Memory B cell (primary cell): ENCODE data around the gene SPATA7.

Source experiments
- ATAC-seq: fragments of 150-1000 bp; cut with Tn5 transposase; 2 replicates; pipeline ENCODE4 v1.10.0; 2021; ENCODE audit warnings: low read depth, mild to moderate bottlenecking, moderate library complexity
- DNase-seq, 2 donors: peaks; one replicate each; pipeline ENCODE4 v3.0.0; 2022; ENCODE audit warnings: low spot score in 2 of 2
- H3K27ac Mint-ChIP-seq: one replicate; pipeline ENCODE4 v1.8.0; 2022; ENCODE audit warnings: mild to moderate bottlenecking, moderate library complexity, mixed read lengths
- H3K27me3 Mint-ChIP-seq: one replicate; pipeline ENCODE4 v1.8.0; 2022; ENCODE audit warnings: mixed read lengths
- H3K36me3 Mint-ChIP-seq: one replicate; pipeline ENCODE4 v1.8.0; 2022; ENCODE audit warnings: mild to moderate bottlenecking, mixed read lengths
- H3K4me1 Mint-ChIP-seq: one replicate; pipeline ENCODE4 v1.8.0; 2022; ENCODE audit warnings: mixed read lengths
- H3K4me3 Mint-ChIP-seq: one replicate; pipeline ENCODE4 v1.8.0; 2022; ENCODE audit warnings: mild to moderate bottlenecking, moderate library complexity, mixed read lengths
- H3K9me3 Mint-ChIP-seq: one replicate; pipeline ENCODE4 v1.8.0; 2022; ENCODE audit warnings: mixed read lengths

SPATA7 gene, protein sequence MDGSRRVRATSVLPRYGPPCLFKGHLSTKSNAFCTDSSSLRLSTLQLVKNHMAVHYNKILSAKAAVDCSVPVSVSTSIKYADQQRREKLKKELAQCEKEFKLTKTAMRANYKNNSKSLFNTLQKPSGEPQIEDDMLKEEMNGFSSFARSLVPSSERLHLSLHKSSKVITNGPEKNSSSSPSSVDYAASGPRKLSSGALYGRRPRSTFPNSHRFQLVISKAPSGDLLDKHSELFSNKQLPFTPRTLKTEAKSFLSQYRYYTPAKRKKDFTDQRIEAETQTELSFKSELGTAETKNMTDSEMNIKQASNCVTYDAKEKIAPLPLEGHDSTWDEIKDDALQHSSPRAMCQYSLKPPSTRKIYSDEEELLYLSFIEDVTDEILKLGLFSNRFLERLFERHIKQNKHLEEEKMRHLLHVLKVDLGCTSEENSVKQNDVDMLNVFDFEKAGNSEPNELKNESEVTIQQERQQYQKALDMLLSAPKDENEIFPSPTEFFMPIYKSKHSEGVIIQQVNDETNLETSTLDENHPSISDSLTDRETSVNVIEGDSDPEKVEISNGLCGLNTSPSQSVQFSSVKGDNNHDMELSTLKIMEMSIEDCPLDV

DNA sequence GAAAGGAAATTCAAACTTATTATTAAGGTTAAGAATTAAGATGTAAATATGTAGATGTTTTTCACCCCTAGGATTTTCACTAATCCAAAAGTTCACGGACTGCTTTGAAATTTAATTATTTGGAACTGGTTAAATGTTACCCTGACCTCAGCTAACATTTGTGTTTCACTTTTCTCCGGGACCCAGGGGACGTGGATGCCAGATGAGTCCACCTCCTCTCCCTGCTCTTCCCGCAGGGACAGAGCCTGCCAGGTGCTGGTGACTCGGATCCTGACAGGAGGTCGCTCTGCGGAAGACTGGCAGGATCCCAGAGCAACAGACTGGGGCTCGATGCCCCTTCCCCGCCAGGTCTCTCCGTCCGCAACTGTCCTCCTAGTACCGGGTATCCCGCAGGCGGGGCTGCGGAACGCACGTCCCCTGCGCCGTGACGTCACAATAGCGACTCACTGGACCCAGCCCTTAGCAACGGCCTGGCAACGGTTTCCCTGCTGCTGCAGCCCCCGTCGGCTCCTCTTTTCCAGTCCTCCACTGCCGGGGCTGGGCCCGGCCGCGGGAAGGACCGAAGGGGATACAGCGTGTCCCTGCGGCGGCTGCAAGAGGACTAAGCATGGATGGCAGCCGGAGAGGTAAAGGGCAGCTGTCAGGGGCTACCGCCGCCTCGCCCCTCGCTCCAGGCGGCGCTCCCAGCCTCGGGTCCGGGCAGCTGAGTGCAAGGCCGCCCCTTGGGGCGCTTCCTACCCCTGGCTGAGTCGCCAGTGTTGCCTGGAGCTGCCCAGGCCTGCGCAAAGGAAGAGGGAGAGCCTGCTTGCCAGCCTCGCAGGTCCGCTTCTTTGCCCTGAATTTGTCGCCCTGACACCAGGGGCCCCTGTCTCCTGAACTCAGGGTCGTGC, at the start of gene SPATA7:
SPATA7 (plus strand) TSS at position 446 of the 890 bp plus-strand sequence; CDS start at position 608, 162 bp downstream.
- Mint-ChIP-seq H3K36me3 (no peaks in the 10 kb centered on the region), H3K4me1 (peaks cover 8% of the 10 kb centered on the region), H3K9me3 (no peaks in the 10 kb centered on the region), H3K27ac (peak within 1 kb of the TSS; percentile 86), H3K4me3 (peak within 1 kb of the TSS; percentile 93), H3K27me3 (no peaks in the 10 kb centered on the region)
- DNase-seq (peak; percentile 25 to 60), ATAC-seq (peak; percentile 89)

DNA sequence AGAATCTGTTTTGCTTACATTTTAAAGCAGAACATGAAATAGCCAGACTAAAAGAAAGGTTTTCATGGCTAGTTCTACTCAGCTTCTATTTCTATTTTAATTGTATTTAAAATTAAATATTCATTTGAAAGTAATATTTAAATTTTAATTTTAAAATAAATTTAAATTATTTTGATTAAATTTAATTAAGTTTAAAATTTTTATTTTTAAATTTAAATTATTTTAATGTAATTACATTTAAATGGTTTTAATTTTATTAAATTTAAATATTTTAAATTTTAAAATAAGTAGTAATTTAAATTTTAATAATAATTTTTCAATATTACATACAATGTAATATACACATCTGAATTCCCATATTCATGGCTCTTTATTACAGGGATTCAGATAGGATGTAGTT, 45.1 kb upstream of the SPATA7 start:
- Mint-ChIP-seq H3K4me1 (no peaks in the 10 kb centered on the region), H3K4me3 (no peak overlapping the region), H3K27me3 (peaks cover 13% of the 10 kb centered on the region), H3K36me3 (no peaks in the 10 kb centered on the region), H3K27ac (no peak overlapping the region), H3K9me3 (no peaks in the 10 kb centered on the region)
- ATAC-seq (no peak), DNase-seq (no peak)

DNA sequence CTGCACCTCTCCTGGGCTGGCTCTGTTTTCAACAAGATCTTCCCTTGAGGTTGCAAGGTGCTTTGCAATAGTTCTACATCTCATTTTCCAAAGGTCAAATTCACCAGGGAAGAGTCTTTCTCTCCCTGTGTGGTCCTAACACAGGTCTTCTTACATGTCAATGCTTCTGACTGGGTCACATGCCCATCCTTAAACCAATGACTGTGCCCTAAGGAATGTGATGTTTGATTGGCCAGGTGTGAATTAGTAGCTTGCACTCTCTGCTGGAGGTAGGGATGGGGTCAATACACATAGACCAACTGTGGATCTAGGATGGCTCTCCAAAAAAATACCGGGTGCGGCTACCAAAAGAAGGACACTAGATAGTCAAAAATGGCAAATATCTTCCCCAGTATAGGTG, 42.5 kb upstream of the SPATA7 start:
- DNase-seq (no peak), ATAC-seq (no peak)
- H3K4me1 Mint-ChIP-seq, result no peaks in the 10 kb centered on the region
- no peaks in the 10 kb centered on the region for H3K9me3 Mint-ChIP-seq
- H3K27me3 Mint-ChIP-seq, result peaks cover 8% of the 10 kb centered on the region
- H3K27ac Mint-ChIP-seq, result no peak overlapping the region
- H3K4me3 Mint-ChIP-seq, result no peak overlapping the region
- no peaks in the 10 kb centered on the region for H3K36me3 Mint-ChIP-seq

DNA sequence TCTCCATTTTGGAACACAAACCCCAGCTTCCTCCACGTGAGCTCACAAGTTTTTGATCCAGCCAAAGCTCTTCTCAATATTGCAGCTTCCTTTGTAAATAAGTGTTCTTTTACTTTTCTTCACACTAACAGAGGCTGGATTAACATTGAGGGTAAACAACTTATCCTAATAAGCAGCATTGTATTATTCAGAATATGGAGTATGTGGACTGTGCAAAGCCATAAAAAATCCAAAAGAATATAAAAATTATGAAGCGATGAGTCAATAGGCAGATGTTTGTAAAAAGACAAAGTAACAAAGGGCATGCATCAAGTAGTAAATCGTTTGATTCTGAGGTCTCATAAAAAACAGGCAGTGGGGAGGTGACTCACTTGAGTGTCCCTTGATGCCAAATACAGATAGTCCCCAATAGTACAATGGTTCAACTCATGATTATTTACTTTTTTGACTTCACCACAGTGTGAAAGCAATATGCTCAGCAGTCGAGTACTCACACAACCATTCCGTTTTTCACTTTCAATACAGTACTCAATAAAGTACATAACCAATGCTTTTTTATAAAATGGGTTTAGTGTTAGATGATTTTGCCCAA, 39.3 kb upstream of the SPATA7 start:
- no peaks in the 10 kb centered on the region for H3K36me3 Mint-ChIP-seq
- ATAC-seq, result no peak
- peaks cover 6% of the 10 kb centered on the region for H3K27me3 Mint-ChIP-seq
- no peak for DNase-seq
- no peak overlapping the region for H3K4me3 Mint-ChIP-seq
- H3K4me1 Mint-ChIP-seq, result no peaks in the 10 kb centered on the region
- no peak overlapping the region for H3K27ac Mint-ChIP-seq
- H3K9me3 Mint-ChIP-seq, result no peaks in the 10 kb centered on the region

DNA sequence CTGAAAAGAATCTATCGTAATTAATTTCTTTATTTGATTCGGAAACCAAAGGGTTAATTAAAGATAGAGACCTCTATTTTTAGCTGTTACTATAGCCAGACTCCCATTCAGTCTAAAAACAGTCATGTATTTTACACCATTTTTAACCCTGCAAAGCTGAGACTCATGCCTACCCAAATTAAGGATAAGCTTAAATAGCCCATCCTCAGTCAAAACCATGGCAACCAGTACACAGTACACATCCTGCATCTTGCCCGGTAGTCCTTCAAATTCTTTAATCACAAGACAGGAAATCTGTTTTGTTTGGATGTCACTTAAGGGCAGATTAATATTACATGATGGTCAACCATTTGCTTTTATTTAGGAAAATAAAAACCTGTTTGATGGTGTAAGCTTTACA, 36.9 kb upstream of the SPATA7 start:
- no peak for DNase-seq
- Mint-ChIP-seq H3K9me3 (no peaks in the 10 kb centered on the region), H3K27ac (no peak overlapping the region), H3K27me3 (no peaks in the 10 kb centered on the region), H3K36me3 (no peaks in the 10 kb centered on the region), H3K4me1 (no peaks in the 10 kb centered on the region), H3K4me3 (no peak overlapping the region)
- ATAC-seq, result no peak

DNA sequence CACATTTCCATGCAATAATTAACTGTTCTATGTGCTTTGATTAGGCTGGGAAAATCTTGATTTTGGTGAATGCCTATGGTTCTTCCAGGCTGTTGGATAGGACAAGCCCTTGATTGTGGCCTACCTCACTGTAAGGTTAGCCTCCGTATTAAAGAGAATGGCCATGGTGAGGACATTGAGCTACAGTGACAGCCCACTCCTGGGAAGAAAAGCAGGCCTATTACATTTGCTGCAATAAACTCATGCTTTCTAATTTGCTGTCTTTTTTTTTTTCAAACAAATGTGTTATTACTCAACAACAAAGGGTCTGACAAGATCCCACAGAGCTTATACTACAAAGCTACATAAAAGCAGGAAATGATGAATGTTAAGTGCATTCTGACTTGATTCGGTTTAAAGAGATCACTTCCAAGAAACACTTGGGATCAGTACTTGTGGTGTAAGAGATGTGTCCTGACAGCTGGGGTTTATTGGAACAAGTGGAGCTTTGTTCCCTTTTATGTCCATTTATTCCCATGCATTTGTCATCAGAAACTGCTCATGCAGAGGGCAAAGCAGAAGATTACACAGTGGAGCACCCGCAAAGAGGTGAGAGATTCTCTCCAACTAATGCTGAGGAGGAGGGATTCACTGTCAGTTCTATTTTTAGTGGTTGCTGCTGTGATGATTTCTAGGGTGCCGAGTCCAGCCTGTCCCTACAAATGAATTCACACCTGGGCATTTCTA, 33.3 kb upstream of the SPATA7 start:
- Mint-ChIP-seq H3K36me3 (no peaks in the 10 kb centered on the region), H3K27me3 (no peaks in the 10 kb centered on the region), H3K4me3 (no peak overlapping the region), H3K27ac (no peak overlapping the region), H3K9me3 (no peaks in the 10 kb centered on the region), H3K4me1 (no peaks in the 10 kb centered on the region)
- DNase-seq, result no peak
- ATAC-seq, result no peak

DNA sequence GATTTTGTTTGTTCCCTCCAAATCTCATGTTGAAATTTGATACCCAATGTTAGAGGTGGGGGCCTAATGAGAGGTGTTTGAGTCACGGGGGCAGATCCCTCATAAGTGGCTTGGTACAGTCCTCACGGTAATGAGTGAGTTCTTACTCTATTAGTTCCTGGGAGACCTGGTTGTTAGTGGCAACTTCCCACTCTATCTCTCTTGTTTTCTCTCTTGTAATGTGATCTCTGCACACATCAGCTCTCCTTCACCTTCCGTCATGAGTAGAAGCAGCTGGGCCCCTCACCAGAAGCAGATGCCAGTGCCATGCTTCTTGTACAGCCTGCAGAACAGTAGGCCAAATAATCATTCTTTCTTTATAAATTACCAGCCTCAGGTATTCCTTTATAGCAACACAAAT, 32.8 kb upstream of the SPATA7 start:
- no peak for DNase-seq
- no peaks in the 10 kb centered on the region for H3K27me3 Mint-ChIP-seq
- H3K27ac Mint-ChIP-seq, result no peak overlapping the region
- H3K4me3 Mint-ChIP-seq, result no peak overlapping the region
- H3K9me3 Mint-ChIP-seq, result no peaks in the 10 kb centered on the region
- no peaks in the 10 kb centered on the region for H3K4me1 Mint-ChIP-seq
- ATAC-seq, result no peak
- no peaks in the 10 kb centered on the region for H3K36me3 Mint-ChIP-seq

DNA sequence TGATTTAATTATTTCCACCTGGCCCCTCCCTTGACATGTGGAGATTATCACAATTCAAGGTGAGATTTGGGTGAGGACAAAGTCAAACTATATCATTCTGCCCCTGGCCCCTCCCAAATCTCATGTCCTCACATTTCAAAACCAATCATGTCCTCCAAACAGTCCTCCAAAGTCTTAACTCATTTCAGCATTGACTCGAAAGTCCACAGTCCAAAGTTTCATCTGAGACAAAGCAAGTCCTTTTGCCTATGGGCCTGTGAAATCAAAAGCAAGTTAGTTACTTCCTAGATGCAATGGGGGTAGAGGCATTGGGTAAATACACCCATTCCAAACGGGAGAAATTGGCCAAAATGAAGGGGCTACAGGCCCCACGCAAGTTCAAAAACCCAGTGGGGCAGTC, 31.1 kb upstream of the SPATA7 start:
- Mint-ChIP-seq H3K4me1 (no peaks in the 10 kb centered on the region), H3K27me3 (no peaks in the 10 kb centered on the region), H3K4me3 (no peak overlapping the region), H3K36me3 (no peaks in the 10 kb centered on the region), H3K9me3 (no peaks in the 10 kb centered on the region), H3K27ac (no peak overlapping the region)
- no peak for ATAC-seq
- DNase-seq, result no peak

DNA sequence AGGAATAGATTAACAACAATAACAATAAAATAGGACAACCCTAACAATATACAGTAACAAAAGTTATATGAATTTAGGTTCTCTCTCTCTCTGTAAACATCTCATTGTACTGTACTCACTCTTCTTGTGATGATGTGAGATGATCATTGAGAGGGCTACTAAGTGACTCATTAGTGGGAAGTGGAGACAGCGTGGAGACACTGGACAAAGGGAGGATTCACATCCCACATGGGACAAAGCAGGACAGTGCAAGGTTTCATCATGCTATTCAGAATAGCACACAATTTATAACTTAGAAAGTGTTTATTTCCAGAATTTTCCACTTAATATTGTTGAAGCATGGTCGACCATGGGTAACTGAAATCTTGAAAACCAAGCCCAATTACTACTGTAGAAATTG, 26.0 kb upstream of the SPATA7 start:
- no peak overlapping the region for H3K27ac Mint-ChIP-seq
- no peak overlapping the region for H3K4me3 Mint-ChIP-seq
- H3K9me3 Mint-ChIP-seq, result peaks cover 7% of the 10 kb centered on the region
- H3K4me1 Mint-ChIP-seq, result no peaks in the 10 kb centered on the region
- no peaks in the 10 kb centered on the region for H3K36me3 Mint-ChIP-seq
- ATAC-seq (no peak), DNase-seq (no peak)
- peaks cover 6% of the 10 kb centered on the region for H3K27me3 Mint-ChIP-seq

DNA sequence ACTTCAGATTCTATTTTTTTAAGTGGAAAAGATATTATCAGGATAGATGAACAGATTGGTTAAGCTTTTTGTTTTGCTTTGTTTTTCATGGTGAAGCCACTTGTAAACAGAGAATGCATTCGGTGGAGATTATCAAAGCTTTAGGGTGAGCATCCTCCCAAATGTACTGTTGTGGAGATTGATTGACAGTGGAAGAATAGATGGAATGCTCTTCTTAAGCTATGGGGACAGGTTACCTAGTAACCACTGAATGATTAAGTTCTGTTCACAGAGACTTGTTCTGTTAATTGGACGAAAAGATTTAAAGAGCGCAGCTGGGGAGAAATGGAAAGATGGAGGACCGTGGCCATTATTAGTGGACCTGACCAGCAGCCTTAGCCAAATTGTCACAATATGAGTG, 21.8 kb upstream of the SPATA7 start:
- DNase-seq (no peak), ATAC-seq (no peak)
- Mint-ChIP-seq H3K36me3 (no peaks in the 10 kb centered on the region), H3K4me1 (no peaks in the 10 kb centered on the region), H3K4me3 (no peak overlapping the region), H3K9me3 (peaks cover 9% of the 10 kb centered on the region), H3K27ac (no peak overlapping the region), H3K27me3 (peaks cover 10% of the 10 kb centered on the region)

DNA sequence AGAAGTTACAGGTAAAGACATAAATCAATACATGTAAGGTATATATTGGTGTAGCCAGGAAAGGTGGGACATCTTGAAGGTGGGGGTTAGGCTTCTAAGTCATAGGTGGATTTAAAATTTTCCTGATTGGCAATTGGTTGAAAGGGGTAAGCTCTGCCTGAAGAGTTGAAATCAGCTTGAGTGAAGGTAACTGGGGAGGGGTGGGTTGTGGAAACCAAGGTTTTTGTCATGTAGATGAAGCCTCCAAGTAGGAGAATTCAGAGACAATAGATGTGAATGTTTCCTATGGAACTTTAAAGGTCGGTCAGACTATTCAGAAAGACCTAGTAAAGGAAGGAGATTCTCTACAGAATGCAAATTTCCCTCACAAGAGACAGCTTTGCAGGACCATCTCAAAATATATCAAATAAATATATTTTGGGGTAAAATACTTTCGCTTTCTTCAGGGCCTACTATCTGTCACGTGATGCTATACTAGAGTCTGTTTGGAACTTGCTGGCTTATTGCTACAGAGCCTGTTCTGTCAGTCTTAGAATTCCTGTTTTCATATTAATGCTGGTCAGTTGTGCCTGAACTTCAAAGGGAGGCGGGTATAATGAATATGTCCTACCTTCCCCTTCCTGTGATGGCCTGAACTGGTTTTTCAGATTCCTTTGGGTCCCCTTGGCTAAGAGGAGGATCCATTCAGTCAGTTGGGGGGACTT, 20.6 kb upstream of the SPATA7 start:
- H3K36me3 Mint-ChIP-seq, result no peaks in the 10 kb centered on the region

DNA sequence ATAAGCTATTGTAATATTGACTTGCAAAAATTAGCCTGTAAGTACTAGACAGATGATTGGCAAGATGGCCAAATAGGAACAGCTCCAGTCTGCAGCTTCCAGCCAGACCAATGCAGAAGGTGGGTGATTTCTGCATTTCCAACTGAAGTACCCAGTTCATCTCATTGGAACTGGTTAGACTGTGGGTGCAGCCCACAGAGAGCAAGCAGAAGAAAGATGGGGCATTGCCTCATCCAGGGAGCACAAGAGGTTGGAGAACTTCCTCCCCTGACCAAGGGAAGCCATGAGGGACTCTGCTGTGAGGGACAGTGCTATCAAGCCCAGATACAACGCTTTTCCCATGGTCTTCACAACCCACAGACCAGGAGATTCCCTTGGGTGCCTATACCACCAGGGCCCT, 16.0 kb upstream of the SPATA7 start:
- DNase-seq, result no peak
- no peak overlapping the region for H3K27ac Mint-ChIP-seq

More for the DNA sequence above, 20.6 kb upstream of the SPATA7 start:
- no peak overlapping the region for H3K27ac Mint-ChIP-seq
- peaks cover 11% of the 10 kb centered on the region for H3K27me3 Mint-ChIP-seq
- H3K9me3 Mint-ChIP-seq, result peaks cover 8% of the 10 kb centered on the region
- no peak for ATAC-seq
- H3K4me1 Mint-ChIP-seq, result no peaks in the 10 kb centered on the region
- no peak for DNase-seq
- no peak overlapping the region for H3K4me3 Mint-ChIP-seq

More for the DNA sequence above, 16.0 kb upstream of the SPATA7 start:
- peaks cover 5% of the 10 kb centered on the region for H3K9me3 Mint-ChIP-seq
- ATAC-seq, result no peak
- H3K27me3 Mint-ChIP-seq, result peaks cover 19% of the 10 kb centered on the region
- H3K4me1 Mint-ChIP-seq, result no peaks in the 10 kb centered on the region
- no peaks in the 10 kb centered on the region for H3K36me3 Mint-ChIP-seq
- no peak overlapping the region for H3K4me3 Mint-ChIP-seq
